CD8-positive, alpha-beta memory T cell (primary cell): ENCODE results near the gene NAV2. TPM values are rescaled to one million over a fixed set of nuclear protein-coding genes. Genes with fewer than 3 reads are reported as not detected.

Experiments used
- CTCF ChIA-PET: fragments of 350-600 bp; sonication (Branson Sonifier 250); formaldehyde crosslinking; loops from one replicate; lab custom pipeline; 2021; ENCODE audit warnings: antibody characterized with exemption; lab: Charles Lee
- POLR2A ChIA-PET: fragments of 350-600 bp; sonication (Branson Sonifier 250); formaldehyde crosslinking; loops from one replicate; lab custom pipeline; 2021; ENCODE audit warnings: antibody characterized with exemption; lab: Charles Lee
- DNase-seq, 5 donors: peaks; one replicate each; pipeline versions ENCODE4 v3.0.0 to v3.0.0-alpha.2; 2020 to 2022; ENCODE audit warnings: mixed read lengths in 1 of 5
- H3K27ac ChIP-seq: one replicate; pipeline ENCODE4 v1.7.0; 2013; ENCODE audit warnings: low read depth, mild to moderate bottlenecking, low read length, moderate library complexity
- H3K27me3 ChIP-seq: 2 replicates; pipeline ENCODE4 v1.7.0; 2013; ENCODE audit warnings: low read length, mild to moderate bottlenecking; ENCODE audit not compliant: insufficient read depth, poor library complexity, severe bottlenecking
- H3K36me3 ChIP-seq: 2 replicates; pipeline ENCODE4 v1.7.0; 2013; ENCODE audit warnings: mild to moderate bottlenecking, low read length, moderate library complexity; ENCODE audit not compliant: insufficient read depth
- H3K4me1 ChIP-seq: 2 replicates; pipeline ENCODE4 v1.7.0; 2013; ENCODE audit warnings: mild to moderate bottlenecking, low read length, moderate library complexity; ENCODE audit not compliant: insufficient read depth
- H3K4me3 ChIP-seq: 2 replicates; pipeline ENCODE4 v1.7.0; 2013; ENCODE audit warnings: mild to moderate bottlenecking, low read length
- H3K9me3 ChIP-seq: 2 replicates; pipeline ENCODE4 v1.7.0; 2013; ENCODE audit warnings: mild to moderate bottlenecking, low read length
- H3K27ac Mint-ChIP-seq, 8 donors: one replicate each; pipeline ENCODE4 v1.8.0; 2020 to 2021; ENCODE audit warnings: mixed read lengths in 8 of 8, mild to moderate bottlenecking in 6 of 8, inconsistent platforms in 3 of 8, moderate library complexity in 3 of 8
- H3K27me3 Mint-ChIP-seq, 2 donors: one replicate each; pipeline ENCODE4 v1.8.0; 2020 to 2021; ENCODE audit warnings: mixed read lengths in 2 of 2, mild to moderate bottlenecking in 1 of 2, moderate library complexity in 1 of 2
- H3K36me3 Mint-ChIP-seq, 3 donors: one replicate each; pipeline ENCODE4 v1.8.0; 2020 to 2021; ENCODE audit warnings: mixed read lengths in 3 of 3, inconsistent platforms in 1 of 3, mild to moderate bottlenecking in 1 of 3
- H3K4me1 Mint-ChIP-seq, 3 donors: one replicate each; pipeline ENCODE4 v1.8.0; 2020 to 2021; ENCODE audit warnings: mixed read lengths in 3 of 3, inconsistent platforms in 1 of 3, mild to moderate bottlenecking in 1 of 3
- H3K4me3 Mint-ChIP-seq, 7 donors: one replicate each; pipeline ENCODE4 v1.8.0; 2020 to 2021; ENCODE audit warnings: mixed read lengths in 7 of 7, mild to moderate bottlenecking in 6 of 7, moderate library complexity in 4 of 7, inconsistent platforms in 2 of 7
- H3K9me3 Mint-ChIP-seq, 5 donors: one replicate each; pipeline ENCODE4 v1.8.0; 2020 to 2022; ENCODE audit warnings: mixed read lengths in 5 of 5, mild to moderate bottlenecking in 3 of 5, moderate library complexity in 2 of 5, inconsistent platforms in 1 of 5
- polyA plus RNA-seq: library from polyadenylated mRNA; unstranded; fragments of 300-500 nt; fragmentation: Illumina TruSeq; gene quantifications from one replicate; pipeline ENCODE4 v1.2.3, GENCODE V29; 2021
- total RNA-seq, 2 experiments: library from RNA; stranded (reverse); gene quantifications; one replicate each; pipeline ENCODE4 v1.2.3, GENCODE V29; 2021

Gene NAV2
- total and polyA plus RNA-seq, 3 experiments from 2014 or later: 0.42 to 1.2 (median 1.1) TPM

GRCh38 chr11:20064961-20065405 lies 352.3 kb downstream of the NAV2 start:
- no peaks in the 10 kb centered on the region for H3K4me1 Mint-ChIP-seq
- Histone ChIP-seq H3K4me1 (no peaks in the 10 kb centered on the region), H3K27ac (no peak overlapping the region), H3K27me3 (no peaks in the 10 kb centered on the region), H3K4me3 (no peak overlapping the region), H3K36me3 (no peaks in the 10 kb centered on the region), H3K9me3 (no peaks in the 10 kb centered on the region)
- H3K27me3 Mint-ChIP-seq: peaks cover 0 to 6% of the 10 kb centered on the region in 2 donors
- no peak overlapping the region for H3K4me3 Mint-ChIP-seq
- DNase-seq: no peak
- H3K9me3 Mint-ChIP-seq: no peaks in the 10 kb centered on the region
- peaks cover 0 to 1% (median 0%) of the 10 kb centered on the region in 3 donors for H3K36me3 Mint-ChIP-seq
- POLR2A ChIA-PET: no interaction called here
- CTCF ChIA-PET: no interaction called here
- H3K27ac Mint-ChIP-seq: no peak overlapping the region

- Histone ChIP-seq H3K27ac (no peak overlapping the region), H3K4me3 (no peak overlapping the region), H3K36me3 (no peaks in the 10 kb centered on the region), H3K27me3 (no peaks in the 10 kb centered on the region), H3K4me1 (no peaks in the 10 kb centered on the region), H3K9me3 (no peaks in the 10 kb centered on the region)
- Mint-ChIP-seq H3K27ac (peak overlapping the region in 1 of 8 donors; percentile 69), H3K27me3 (peaks cover 0 to 6% of the 10 kb centered on the region in 2 donors), H3K4me1 (no peaks in the 10 kb centered on the region), H3K4me3 (no peak overlapping the region), H3K36me3 (peaks cover 0 to 1% (median 0%) of the 10 kb centered on the region in 3 donors), H3K9me3 (no peaks in the 10 kb centered on the region)
- CTCF ChIA-PET: no interaction called here
- no peak for DNase-seq
- POLR2A ChIA-PET: no interaction called here
These were observed 352.8 kb downstream of the NAV2 start for GRCh38 chr11:20065406-20065805.

- Histone ChIP-seq H3K27ac (no peak overlapping the region), H3K27me3 (no peaks in the 10 kb centered on the region), H3K4me1 (no peaks in the 10 kb centered on the region), H3K4me3 (no peak overlapping the region), H3K9me3 (no peaks in the 10 kb centered on the region), H3K36me3 (no peaks in the 10 kb centered on the region)
- DNase-seq: no peak
- Mint-ChIP-seq H3K36me3 (peaks cover 0 to 1% (median 0%) of the 10 kb centered on the region in 3 donors), H3K27ac (no peak overlapping the region), H3K4me3 (no peak overlapping the region), H3K27me3 (peaks cover 0 to 6% of the 10 kb centered on the region in 2 donors), H3K9me3 (no peaks in the 10 kb centered on the region), H3K4me1 (no peaks in the 10 kb centered on the region)
- CTCF ChIA-PET: no interaction called here
- POLR2A ChIA-PET: no interaction called here
These were observed 353.6 kb downstream of the NAV2 start for GRCh38 chr11:20066013-20066782.

GRCh38 chr11:20066783-20067156 lies 354.1 kb downstream of the NAV2 start:
- Mint-ChIP-seq H3K9me3 (no peaks in the 10 kb centered on the region), H3K4me1 (no peaks in the 10 kb centered on the region), H3K4me3 (no peak overlapping the region), H3K27me3 (peaks cover 0 to 6% of the 10 kb centered on the region in 2 donors), H3K27ac (no peak overlapping the region), H3K36me3 (no peaks in the 10 kb centered on the region)
- Histone ChIP-seq H3K4me1 (no peaks in the 10 kb centered on the region), H3K4me3 (no peak overlapping the region), H3K36me3 (no peaks in the 10 kb centered on the region), H3K27me3 (no peaks in the 10 kb centered on the region), H3K27ac (no peak overlapping the region), H3K9me3 (no peaks in the 10 kb centered on the region)
- no peak for DNase-seq
- POLR2A ChIA-PET: no interaction called here
- CTCF ChIA-PET: no interaction called here

- Mint-ChIP-seq H3K4me3 (no peak overlapping the region), H3K36me3 (no peaks in the 10 kb centered on the region), H3K9me3 (no peaks in the 10 kb centered on the region), H3K27me3 (peaks cover 1 to 6% of the 10 kb centered on the region in 2 donors), H3K27ac (no peak overlapping the region), H3K4me1 (no peaks in the 10 kb centered on the region)
- Histone ChIP-seq H3K27me3 (no peaks in the 10 kb centered on the region), H3K4me3 (no peak overlapping the region), H3K4me1 (no peaks in the 10 kb centered on the region), H3K9me3 (no peaks in the 10 kb centered on the region), H3K27ac (no peak overlapping the region), H3K36me3 (no peaks in the 10 kb centered on the region)
- ChIA-PET CTCF (interaction anchor here (1.6 kb wide), 1 partner anchor 23 kb away, joined by 4 read pairs; no protein-coding TSS in a partner anchor), POLR2A (no interaction called here)
- no peak for DNase-seq
These were observed 355.0 kb downstream of the NAV2 start for GRCh38 chr11:20067665-20068064.

GRCh38 chr11:20068691-20069090 lies 356.1 kb downstream of the NAV2 start:
- Mint-ChIP-seq H3K36me3 (no peaks in the 10 kb centered on the region), H3K4me3 (no peak overlapping the region), H3K4me1 (no peaks in the 10 kb centered on the region), H3K27me3 (peaks cover 2 to 6% of the 10 kb centered on the region in 2 donors), H3K27ac (no peak overlapping the region), H3K9me3 (no peaks in the 10 kb centered on the region)
- no peak overlapping the region for H3K27ac ChIP-seq
- ChIA-PET CTCF (interaction anchor here (1.1 to 1.6 kb wide), 2 partner anchors 24 to 199 kb away, joined by 3 to 4 read pairs; no protein-coding TSS in a partner anchor), POLR2A (no interaction called here)
- H3K27me3 ChIP-seq: no peaks in the 10 kb centered on the region
- no peak for DNase-seq
- no peaks in the 10 kb centered on the region for H3K36me3 ChIP-seq
- H3K9me3 ChIP-seq: no peaks in the 10 kb centered on the region
- H3K4me3 ChIP-seq: no peak overlapping the region
- H3K4me1 ChIP-seq: no peaks in the 10 kb centered on the region

GRCh38 chr11:20070459-20070858 lies 357.8 kb downstream of the NAV2 start:
- DNase-seq: no peak
- H3K4me3 ChIP-seq: no peak overlapping the region
- Mint-ChIP-seq H3K4me1 (no peaks in the 10 kb centered on the region), H3K4me3 (no peak overlapping the region), H3K27me3 (peaks cover 6 to 9% of the 10 kb centered on the region in 2 donors), H3K36me3 (no peaks in the 10 kb centered on the region), H3K9me3 (no peaks in the 10 kb centered on the region), H3K27ac (no peak overlapping the region)
- CTCF ChIA-PET: no interaction called here
- no peak overlapping the region for H3K27ac ChIP-seq
- no peaks in the 10 kb centered on the region for H3K4me1 ChIP-seq
- H3K36me3 ChIP-seq: no peaks in the 10 kb centered on the region
- no peaks in the 10 kb centered on the region for H3K9me3 ChIP-seq
- POLR2A ChIA-PET: no interaction called here
- no peaks in the 10 kb centered on the region for H3K27me3 ChIP-seq

- no peaks in the 10 kb centered on the region for H3K4me1 ChIP-seq
- no peak for DNase-seq
- Mint-ChIP-seq H3K9me3 (no peaks in the 10 kb centered on the region), H3K36me3 (peaks cover 0 to 4% (median 4%) of the 10 kb centered on the region in 3 donors), H3K27ac (no peak overlapping the region), H3K4me3 (no peak overlapping the region), H3K27me3 (peaks cover 6 to 9% of the 10 kb centered on the region in 2 donors), H3K4me1 (no peaks in the 10 kb centered on the region)
- H3K9me3 ChIP-seq: no peaks in the 10 kb centered on the region
- no peak overlapping the region for H3K4me3 ChIP-seq
- H3K36me3 ChIP-seq: no peaks in the 10 kb centered on the region
- H3K27ac ChIP-seq: no peak overlapping the region
- CTCF ChIA-PET: no interaction called here
- no peaks in the 10 kb centered on the region for H3K27me3 ChIP-seq
- POLR2A ChIA-PET: no interaction called here
These were observed 363.0 kb downstream of the NAV2 start for GRCh38 chr11:20075627-20076026.
